ENCODE data around the gene SCARF2.

- no peak for TF ChIP-seq CTCF (IDR thresholded peaks at IDR 0.05 in 8 of 11, conservative IDR thresholded peaks at IDR 0.05 in 3 of 11)
- no peak for TF ChIP-seq POLR2A (IDR thresholded peaks at IDR 0.05)
- no peak for TF ChIP-seq POLR2AphosphoS5 (IDR thresholded peaks at IDR 0.05)
Measured at GRCh38 chr22:20391222-20391621, 46.4 kb downstream of the SCARF2 start.

All from spleen (tissue), 7 donors.